Lung (tissue), 12 donors: ENCODE data around the gene EIF3D. TPM values are rescaled to one million over a fixed set of nuclear protein-coding genes. Genes with fewer than 3 reads are reported as not detected.

Experiments used
- ATAC-seq: fragments of 200-7000 bp; cut with Tn5 transposase; one replicate; pipeline ENCODE4 v1.9.1; 2020; ENCODE audit warnings: moderate number of reproducible peaks; ENCODE audit not compliant: insufficient read depth, low FRiP score
- DNase-seq, 3 donors: peaks; one replicate each; pipeline ENCODE4 v3.0.0-alpha.2; 2013 to 2017
- H3K27ac ChIP-seq, 2 donors: one replicate each; pipeline ENCODE4 v1.5.1; 2013; ENCODE audit warnings: mild to moderate bottlenecking in 2 of 2, moderate library complexity in 2 of 2, control low read depth in 1 of 2, inconsistent platforms in 1 of 2, low read depth in 1 of 2, low read length in 1 of 2
- H3K27me3 ChIP-seq, 3 donors: one replicate each; pipeline ENCODE4 v1.5.1; 2013; ENCODE audit warnings: low read length in 2 of 3; ENCODE audit not compliant: control insufficient read depth in 3 of 3, insufficient read depth in 3 of 3
- H3K36me3 ChIP-seq, 4 donors: one replicate each; pipeline ENCODE4 v1.5.1; 2013; ENCODE audit warnings: low read length in 4 of 4, mild to moderate bottlenecking in 1 of 4, moderate library complexity in 1 of 4; ENCODE audit not compliant: control insufficient read depth in 4 of 4, insufficient read depth in 4 of 4
- H3K4me1 ChIP-seq, 5 donors: one replicate each; pipeline ENCODE4 v1.5.1; 2013; ENCODE audit warnings: low read length in 5 of 5, mild to moderate bottlenecking in 2 of 5, moderate library complexity in 1 of 5; ENCODE audit not compliant: control insufficient read depth in 5 of 5, insufficient read depth in 5 of 5
- H3K4me3 ChIP-seq: one replicate; pipeline ENCODE4 v1.5.1; 2013; ENCODE audit warnings: mild to moderate bottlenecking, control low read depth, moderate library complexity
- H3K9ac ChIP-seq, 2 donors: one replicate each; pipeline ENCODE4 v1.5.1; 2013; ENCODE audit warnings: low read length in 2 of 2, control low read depth in 1 of 2; ENCODE audit not compliant: insufficient read depth in 1 of 2
- H3K9me3 ChIP-seq, 4 donors: one replicate each; pipeline ENCODE4 v1.5.1; 2013; ENCODE audit warnings: low read length in 3 of 4, mild to moderate bottlenecking in 1 of 4, moderate library complexity in 1 of 4; ENCODE audit not compliant: control insufficient read depth in 4 of 4, insufficient read depth in 3 of 4
- WGBS, 2 donors: extraction: QIAGEN DNeasy Blood & Tissue Kit; methylation state at CpG; one replicate each; pipeline ENCODE4 v1.1.7; 2013; 5-methylcytosine and 5-hydroxymethylcytosine counted together
- polyA plus RNA-seq, 2 donors: library from polyadenylated mRNA; stranded (reverse); fragments of 200-250 nt; gene quantifications; one replicate each; pipeline ENCODE4 v1.2.1, GENCODE V29; 2013
- total RNA-seq, 2 donors: library from RNA; depleted of rRNA in 1 of 2; stranded (reverse); fragments of >200 nt in 1 of 2; gene quantifications; one replicate each; pipeline ENCODE4 v1.2.1, GENCODE V29; 2014 to 2021
- TF ChIP-seq, protein P1 (sequence below): IDR thresholded peaks from 2 replicates; pipeline ENCODE4 v1.5.1; 2012; ENCODE audit warnings: mild to moderate bottlenecking; ENCODE audit errors: control extremely low read depth, extremely low read depth
- donor health status: control.
- donor health status: control.
- donor health status: Bipolar disorder and iron deficiency.
- donor health status: healthy.
- donor health status: DM: yes; HTN: yes; CAD: no.

The EIF3D gene
- total and polyA plus RNA-seq, 4 donors = 123 to 221 (median 174) TPM

DNA sequence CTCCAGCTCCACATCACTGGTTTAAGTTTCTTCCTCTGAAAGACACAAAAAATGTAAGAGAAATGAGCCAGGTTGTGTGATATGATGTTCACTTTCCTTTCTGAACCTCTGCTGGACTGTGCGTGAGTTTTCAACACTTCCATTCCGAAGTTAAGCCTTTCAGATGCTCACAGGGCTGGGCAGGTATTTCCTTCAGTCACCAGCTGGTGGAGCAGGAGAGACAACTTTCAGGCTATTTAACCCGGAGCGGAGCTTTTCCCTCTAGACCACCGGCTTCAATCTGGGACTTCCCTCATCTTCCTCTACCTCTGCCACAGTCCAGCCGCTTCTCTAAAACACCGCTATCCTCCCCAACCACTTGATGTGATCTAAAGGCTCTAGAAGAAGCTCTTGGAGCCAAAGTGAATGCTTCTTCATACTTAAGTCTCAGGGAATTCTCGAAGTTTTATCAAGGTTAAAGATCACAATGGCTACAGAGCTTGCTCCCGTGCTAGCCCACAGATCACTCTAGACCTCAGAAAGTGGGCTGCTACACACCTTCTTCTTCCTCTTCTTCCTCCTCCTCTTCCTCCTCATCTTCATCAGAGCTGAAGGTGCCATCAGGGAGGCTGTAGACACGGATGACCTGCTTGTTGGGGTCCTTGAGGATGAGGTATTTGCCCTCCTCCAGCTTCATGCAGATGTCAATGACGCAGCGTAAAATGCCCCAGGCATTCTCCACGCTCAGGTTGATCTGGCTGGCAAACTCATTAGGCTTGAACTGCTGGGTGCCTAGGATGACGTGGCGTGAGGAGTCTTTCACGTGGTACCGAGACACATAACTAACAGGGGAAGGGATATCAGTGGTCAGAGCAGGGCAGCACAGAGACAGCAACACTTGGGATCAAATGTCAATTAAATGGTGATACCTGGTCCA is 17.7 kb downstream of the EIF3D start:
- Histone ChIP-seq H3K4me3 (no peak overlapping the region), H3K36me3 (peaks cover 41 to 50% (median 46%) of the 10 kb centered on the region in 4 donors), H3K9me3 (peaks cover 0 to 1% (median 0%) of the 10 kb centered on the region in 4 donors), H3K4me1 (peaks cover 0 to 11% (median 6%) of the 10 kb centered on the region in 5 donors), H3K9ac (no peak overlapping the region), H3K27ac (no peak overlapping the region), H3K27me3 (no peaks in the 10 kb centered on the region)
- DNase-seq = peak; percentile 57 to 68 (median 57)
- 62 to 71% methylated on average over 17 of the region's 17 CpGs for WGBS, 2 donors
- TF ChIP-seq, protein P1, sequence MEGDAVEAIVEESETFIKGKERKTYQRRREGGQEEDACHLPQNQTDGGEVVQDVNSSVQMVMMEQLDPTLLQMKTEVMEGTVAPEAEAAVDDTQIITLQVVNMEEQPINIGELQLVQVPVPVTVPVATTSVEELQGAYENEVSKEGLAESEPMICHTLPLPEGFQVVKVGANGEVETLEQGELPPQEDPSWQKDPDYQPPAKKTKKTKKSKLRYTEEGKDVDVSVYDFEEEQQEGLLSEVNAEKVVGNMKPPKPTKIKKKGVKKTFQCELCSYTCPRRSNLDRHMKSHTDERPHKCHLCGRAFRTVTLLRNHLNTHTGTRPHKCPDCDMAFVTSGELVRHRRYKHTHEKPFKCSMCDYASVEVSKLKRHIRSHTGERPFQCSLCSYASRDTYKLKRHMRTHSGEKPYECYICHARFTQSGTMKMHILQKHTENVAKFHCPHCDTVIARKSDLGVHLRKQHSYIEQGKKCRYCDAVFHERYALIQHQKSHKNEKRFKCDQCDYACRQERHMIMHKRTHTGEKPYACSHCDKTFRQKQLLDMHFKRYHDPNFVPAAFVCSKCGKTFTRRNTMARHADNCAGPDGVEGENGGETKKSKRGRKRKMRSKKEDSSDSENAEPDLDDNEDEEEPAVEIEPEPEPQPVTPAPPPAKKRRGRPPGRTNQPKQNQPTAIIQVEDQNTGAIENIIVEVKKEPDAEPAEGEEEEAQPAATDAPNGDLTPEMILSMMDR = no peak
- ATAC-seq = no peak

DNA sequence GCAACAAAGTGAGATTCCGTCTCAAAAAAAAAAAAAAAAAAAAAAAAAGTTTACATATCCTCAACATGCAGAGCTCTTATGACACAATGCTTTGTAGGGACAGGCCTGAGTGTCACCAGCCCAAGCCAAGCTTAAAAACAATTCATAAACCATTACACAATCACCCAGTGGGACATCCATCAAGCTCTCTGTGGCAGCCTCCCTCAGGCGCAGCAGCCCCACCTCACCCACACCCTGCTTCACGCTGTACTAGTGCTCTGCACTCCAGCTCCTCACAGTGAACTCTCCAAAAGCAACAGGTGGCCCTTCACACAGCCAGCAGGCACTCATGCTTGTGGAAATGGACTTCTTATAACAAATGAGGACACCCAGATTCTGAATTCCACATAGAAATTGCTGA is 18.6 kb downstream of the EIF3D start:
- DNase-seq (no peak), ATAC-seq (no peak)
- Histone ChIP-seq H3K27me3 (no peaks in the 10 kb centered on the region), H3K9me3 (peaks cover 0 to 1% (median 0%) of the 10 kb centered on the region in 4 donors), H3K36me3 (peaks cover 34 to 41% (median 39%) of the 10 kb centered on the region in 4 donors), H3K27ac (peak overlapping the region in 1 of 2 donors; percentile 15), H3K9ac (no peak overlapping the region), H3K4me3 (no peak overlapping the region), H3K4me1 (peaks cover 0 to 14% (median 6%) of the 10 kb centered on the region in 5 donors)
- TF ChIP-seq, protein P1 = no peak
- 65 to 83% methylated on average over 3 of the region's 3 CpGs for WGBS, 2 donors

DNA sequence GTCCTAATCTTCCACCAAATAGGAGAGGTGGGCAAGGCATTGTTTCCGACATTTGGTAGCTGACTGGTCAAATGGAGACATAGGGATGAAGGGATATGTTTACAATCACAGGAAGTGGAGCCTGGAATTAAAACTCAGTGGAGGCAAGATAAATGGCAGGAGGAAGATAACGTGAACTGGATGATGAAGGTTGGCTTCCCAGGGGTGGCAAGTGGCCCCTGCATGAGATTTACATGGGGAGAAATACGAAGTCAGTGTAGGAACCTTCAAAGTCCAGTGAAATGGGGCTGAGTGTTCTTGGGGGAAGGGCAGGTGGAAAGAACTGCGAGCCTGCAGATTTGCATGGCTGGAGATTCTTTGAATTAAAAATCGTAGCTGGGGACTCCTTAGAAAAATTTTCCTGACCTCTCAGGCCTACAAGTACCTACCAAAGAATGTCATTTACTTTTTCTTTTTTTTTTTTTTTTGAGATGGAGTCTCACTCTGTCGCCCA is 21.4 kb downstream of the EIF3D start:
- Histone ChIP-seq H3K9me3 (no peaks in the 10 kb centered on the region), H3K4me3 (no peak overlapping the region), H3K36me3 (peaks cover 16 to 25% (median 20%) of the 10 kb centered on the region in 4 donors), H3K4me1 (peaks cover 0 to 17% (median 6%) of the 10 kb centered on the region in 5 donors), H3K9ac (peak overlapping the region in 1 of 2 donors; percentile 53), H3K27ac (peak overlapping the region in 1 of 2 donors; percentile 77), H3K27me3 (no peaks in the 10 kb centered on the region)
- DNase-seq (no peak), ATAC-seq (no peak)
- WGBS, 2 donors = 81 to 87% methylated on average over 6 of the region's 6 CpGs
- TF ChIP-seq, protein P1 = no peak
